Measurements from ENCODE around the gene ALPK3. TPM values are rescaled to one million over a fixed set of nuclear protein-coding genes. Genes with fewer than 3 reads are reported as not detected.

The ALPK3 gene
- total RNA-seq, 1 donor from 2014 or later: 14.0 TPM

DNA sequence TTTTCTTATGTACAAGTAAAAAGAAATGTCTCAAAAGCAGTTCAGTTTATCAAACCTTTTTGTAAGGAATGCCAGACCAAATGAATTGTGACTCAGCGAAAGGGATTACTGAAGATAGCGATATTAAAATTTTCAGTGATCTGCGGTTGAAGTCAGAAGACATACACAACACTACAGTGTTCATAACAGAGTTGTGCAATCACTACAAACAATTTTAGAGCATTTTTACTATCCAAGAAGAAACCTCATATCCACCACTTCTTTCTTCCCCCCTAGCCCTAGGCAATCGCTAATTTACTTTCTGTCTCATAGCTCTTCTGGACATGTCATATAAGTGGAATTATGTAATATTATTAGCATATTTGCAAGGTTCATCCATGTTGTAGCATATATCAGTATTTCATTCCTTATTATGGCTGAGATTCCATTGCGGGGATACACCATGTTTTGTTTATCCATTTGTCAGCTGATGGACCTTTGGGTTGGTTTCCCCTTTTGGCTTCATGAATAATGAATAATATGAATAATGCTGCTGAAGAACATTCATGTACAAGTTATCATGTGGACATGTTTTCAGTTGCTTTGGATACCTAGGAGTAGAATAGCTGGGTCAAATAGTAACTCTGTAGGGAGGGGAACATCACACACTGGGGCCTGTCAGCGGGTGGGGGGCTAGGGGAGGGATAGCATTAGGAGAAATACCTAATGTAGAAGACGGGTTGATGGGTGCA, 23.6 kb upstream of the ALPK3 start:
- no peak for ATAC-seq
- H3K36me3 ChIP-seq: peaks cover 69% of the 10 kb centered on the region
- H3K27ac ChIP-seq: no peak overlapping the region
- DNase-seq: no peak
- H3K27me3 ChIP-seq (ENCODE audit: low read depth): no peaks in the 10 kb centered on the region
- H3K4me1 ChIP-seq: peaks cover 1% of the 10 kb centered on the region
- no peak for TF ChIP-seq CTCF (IDR thresholded peaks at IDR 0.05)
- H3K4me3 ChIP-seq: no peak overlapping the region
- no peaks in the 10 kb centered on the region for H3K9me3 ChIP-seq
- intact Hi-C loops (cut with DNase I): no loop called here

DNA sequence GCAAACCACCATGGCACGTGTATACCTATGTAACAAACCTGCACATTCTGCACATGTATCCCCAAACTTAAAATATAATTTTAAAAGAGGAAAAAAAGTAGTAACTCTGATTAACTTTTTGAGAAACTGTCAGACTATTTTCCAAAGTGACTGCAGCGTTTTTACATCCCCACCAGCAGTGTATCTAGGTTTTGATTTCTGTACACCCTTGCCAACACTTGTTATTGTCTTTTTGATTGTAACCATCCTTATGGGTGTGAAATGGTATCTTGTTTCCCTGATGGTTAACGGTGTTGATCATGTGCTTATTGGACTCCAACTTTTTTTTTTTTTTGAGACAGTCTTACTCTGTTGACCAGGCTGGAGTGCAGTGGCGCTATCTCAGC, 23.0 kb upstream of the ALPK3 start:
- no peak for TF ChIP-seq CTCF (IDR thresholded peaks at IDR 0.05)
- Histone ChIP-seq H3K27ac (no peak overlapping the region), H3K4me1 (no peaks in the 10 kb centered on the region), H3K9me3 (no peaks in the 10 kb centered on the region), H3K4me3 (no peak overlapping the region), H3K36me3 (peaks cover 74% of the 10 kb centered on the region), H3K27me3 (ENCODE audit: low read depth) (no peaks in the 10 kb centered on the region)
- ATAC-seq (no peak), DNase-seq (no peak)
- intact Hi-C loops (cut with DNase I): no loop called here

DNA sequence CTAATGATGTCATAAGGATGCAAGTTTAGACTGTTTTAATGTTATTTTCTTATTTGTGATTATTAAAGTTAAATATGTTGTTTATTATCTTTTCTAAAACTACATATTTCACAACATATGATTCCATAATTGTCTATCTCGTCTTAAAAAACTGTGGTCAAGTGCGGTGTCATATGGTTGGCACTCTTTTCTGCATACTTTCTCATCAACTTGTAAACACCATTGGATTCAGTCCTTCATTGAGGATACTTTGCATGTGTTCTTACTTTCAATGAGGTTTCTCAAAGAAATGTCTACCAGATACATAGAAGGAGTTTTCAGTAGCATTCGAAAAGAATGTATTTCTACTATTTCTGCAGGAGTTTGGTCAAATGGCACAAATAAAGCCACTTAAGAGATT, 22.0 kb upstream of the ALPK3 start:
- no peak overlapping the region for H3K27ac ChIP-seq
- no peak for TF ChIP-seq CTCF (IDR thresholded peaks at IDR 0.05)
- ATAC-seq (no peak), DNase-seq (no peak)
- H3K27me3 ChIP-seq (ENCODE audit: low read depth): no peaks in the 10 kb centered on the region
- no peak overlapping the region for H3K4me3 ChIP-seq
- H3K9me3 ChIP-seq: no peaks in the 10 kb centered on the region
- intact Hi-C loops (cut with DNase I): no loop called here
- H3K36me3 ChIP-seq: peaks cover 84% of the 10 kb centered on the region
- no peaks in the 10 kb centered on the region for H3K4me1 ChIP-seq

GRCh38 chr15:84797212-84797611, 19.9 kb upstream of the ALPK3 start:
- no peaks in the 10 kb centered on the region for H3K4me1 ChIP-seq
- intact Hi-C loops (cut with DNase I): no loop called here
- ATAC-seq: no peak
- H3K36me3 ChIP-seq: peaks cover 84% of the 10 kb centered on the region
- no peak overlapping the region for H3K4me3 ChIP-seq
- H3K27me3 ChIP-seq (ENCODE audit: low read depth): no peaks in the 10 kb centered on the region
- H3K9me3 ChIP-seq: no peaks in the 10 kb centered on the region
- no peak overlapping the region for H3K27ac ChIP-seq
- no peak for DNase-seq
- no peak for TF ChIP-seq CTCF (IDR thresholded peaks at IDR 0.05)

DNA sequence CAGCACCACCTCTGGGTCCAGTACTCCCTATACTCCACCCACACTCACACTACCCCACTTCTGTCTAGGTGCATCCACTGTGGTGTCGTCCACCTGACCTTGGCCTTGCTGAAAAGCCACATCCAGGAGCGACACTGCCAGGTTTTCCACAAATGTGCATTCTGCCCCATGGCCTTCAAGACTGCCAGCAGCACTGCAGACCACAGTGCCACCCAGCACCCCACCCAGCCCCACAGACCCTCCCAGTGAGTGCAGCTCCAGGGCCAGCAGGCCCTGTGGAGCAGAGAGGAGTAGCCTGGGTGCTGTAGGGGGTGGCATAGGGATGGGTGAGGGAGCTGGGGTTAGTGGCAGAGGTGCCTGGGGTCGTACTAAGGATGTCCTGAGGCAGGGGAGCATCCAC, 19.4 kb upstream of the ALPK3 start:
- intact Hi-C loops (cut with DNase I): no loop called here
- Histone ChIP-seq H3K4me3 (no peak overlapping the region), H3K27me3 (ENCODE audit: low read depth) (no peaks in the 10 kb centered on the region), H3K27ac (no peak overlapping the region), H3K9me3 (no peaks in the 10 kb centered on the region), H3K36me3 (peaks cover 84% of the 10 kb centered on the region), H3K4me1 (no peaks in the 10 kb centered on the region)
- TF ChIP-seq CTCF (IDR thresholded peaks at IDR 0.05): no peak
- DNase-seq: no peak
- ATAC-seq: no peak

Measured in lower lobe of right lung (tissue), 2 donors.